KG1 (cell line): ENCODE measurements around the gene CDC26.
"Not testable (repeated sequence)": the region's sequence is repeated elsewhere in the genome, so short reads cannot be mapped to it uniquely, and the experiment has no call there.

Experiments used
- DNase-seq: peaks from one replicate; lab custom pipeline; 2025; lab: John Stamatoyannopoulos, UW

Gene CDC26

DNA sequence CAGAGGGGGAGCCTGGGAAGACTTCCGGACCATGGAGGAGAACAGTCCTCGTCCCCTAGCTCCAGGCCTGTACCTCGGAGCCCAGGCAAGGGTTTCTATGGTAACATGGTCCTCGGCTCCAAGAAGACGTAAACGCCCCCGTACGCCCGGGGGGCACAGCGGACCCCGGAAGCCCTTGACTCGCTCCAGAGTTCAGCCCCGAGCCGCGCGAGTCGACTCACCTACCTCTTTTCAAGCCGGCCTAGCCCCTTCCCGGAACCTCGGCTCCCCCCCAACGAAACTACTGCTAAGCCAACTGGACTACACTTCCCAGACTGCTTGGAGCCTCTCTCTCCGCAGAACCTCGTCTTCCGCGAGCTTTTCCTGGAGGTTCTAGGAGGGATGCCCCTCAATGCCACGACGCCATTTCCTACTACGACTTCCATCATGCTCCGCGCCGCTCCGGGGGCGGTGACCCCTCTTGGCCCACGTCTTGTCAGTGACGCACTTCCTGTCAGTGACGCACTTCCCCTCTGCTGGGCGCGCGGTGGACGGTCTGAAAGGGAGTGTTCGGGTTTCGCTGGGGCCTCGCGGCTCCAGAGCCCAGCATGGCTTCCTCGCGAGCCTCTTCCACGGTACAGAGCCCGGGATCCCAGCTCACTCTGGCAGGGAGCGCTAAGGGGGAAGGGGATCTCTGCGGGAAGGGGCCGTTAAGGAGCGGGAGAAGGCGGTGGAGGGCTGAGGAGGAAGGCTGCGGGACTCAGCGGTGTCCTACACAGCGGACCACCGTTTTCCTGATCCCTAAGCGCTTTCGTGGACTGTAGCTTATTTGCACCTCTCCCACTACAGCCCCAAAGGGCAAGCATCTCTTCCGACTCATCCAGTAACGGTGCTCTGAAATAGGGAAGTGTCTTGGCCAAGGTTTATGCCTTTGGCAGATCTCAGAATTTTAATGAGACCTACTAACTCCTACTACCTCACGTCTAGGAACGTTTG is at the start of gene CDC26, which contains the start of gene PRPF4:
TSS of gene CDC26 (minus strand) at position 416 of the 975 bp plus-strand sequence. CDS start 3,065 bp downstream, outside the sequence.
TSS of gene PRPF4 (plus strand) at position 502 of the 975 bp plus-strand sequence. CDS start at position 588, 86 bp downstream.
- DNase-seq, result peak; percentile 95

GRCh38 chr9:113322671-113323070 is 47.3 kb upstream of the CDC26 start:
- DNase-seq, result no peak

GRCh38 chr9:113320051-113320450 is 44.7 kb upstream of the CDC26 start:
- DNase-seq, result no peak

DNA sequence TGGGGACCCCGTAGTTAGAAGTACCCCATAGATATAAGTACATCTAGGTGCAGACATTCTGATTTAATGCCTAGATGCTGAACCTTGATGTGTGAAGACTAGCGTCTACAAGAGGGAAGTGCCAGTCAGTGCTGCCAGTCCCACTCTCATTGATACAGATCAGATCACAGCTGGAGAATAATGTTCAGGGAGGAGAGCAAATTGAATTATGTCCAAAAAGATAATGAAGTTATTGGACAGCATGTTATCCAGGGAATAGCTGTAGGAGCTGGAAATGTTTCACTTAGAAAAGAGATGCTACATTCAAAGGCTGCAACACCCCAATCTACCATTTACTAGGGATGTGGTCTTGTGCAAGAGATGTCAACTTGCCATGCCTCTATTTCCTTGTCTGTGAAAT is 43.7 kb upstream of the CDC26 start:
- no peak for DNase-seq

DNA sequence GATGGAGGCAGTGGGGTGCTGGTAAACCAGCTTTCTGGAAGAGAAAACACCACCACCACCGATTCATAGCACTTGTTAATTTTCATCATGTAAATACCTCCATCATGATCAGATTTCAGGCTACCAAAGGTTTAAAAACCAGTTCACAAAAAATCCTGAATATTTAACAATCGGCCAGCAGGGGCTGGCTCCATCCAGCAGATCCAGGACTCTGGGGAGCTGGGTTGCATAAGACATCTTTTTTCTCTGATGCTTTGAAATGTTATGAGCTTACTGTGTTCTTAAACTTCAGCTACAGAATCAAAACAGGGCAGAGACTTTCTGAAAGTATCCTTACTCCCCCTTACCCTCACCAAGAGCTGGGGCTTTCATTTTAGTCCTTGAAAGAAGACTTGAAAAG is 42.4 kb upstream of the CDC26 start:
- no peak for DNase-seq

DNA sequence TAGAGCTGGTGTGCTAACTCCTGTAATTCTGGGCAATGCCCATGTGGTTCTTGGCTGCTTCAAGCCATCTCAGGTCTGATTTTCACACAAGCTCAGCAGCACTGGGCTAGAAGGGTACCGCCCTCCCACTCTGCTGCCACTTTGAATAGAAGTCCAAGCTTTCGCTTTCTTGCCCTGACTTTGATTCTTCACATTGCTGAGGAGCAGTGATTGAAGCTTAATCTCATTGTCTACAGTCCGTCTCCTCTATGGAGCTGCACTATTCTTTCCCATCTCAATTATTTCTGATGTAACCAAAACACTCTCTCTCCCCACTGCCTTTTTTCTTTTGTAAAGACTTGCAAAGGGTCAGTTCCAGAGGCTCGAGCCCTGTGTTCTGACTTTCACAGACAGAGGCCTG is 40.7 kb upstream of the CDC26 start:
- no peak for DNase-seq

- no peak for DNase-seq
Observed at GRCh38 chr9:113315231-113315630, 39.9 kb upstream of the CDC26 start.

DNA sequence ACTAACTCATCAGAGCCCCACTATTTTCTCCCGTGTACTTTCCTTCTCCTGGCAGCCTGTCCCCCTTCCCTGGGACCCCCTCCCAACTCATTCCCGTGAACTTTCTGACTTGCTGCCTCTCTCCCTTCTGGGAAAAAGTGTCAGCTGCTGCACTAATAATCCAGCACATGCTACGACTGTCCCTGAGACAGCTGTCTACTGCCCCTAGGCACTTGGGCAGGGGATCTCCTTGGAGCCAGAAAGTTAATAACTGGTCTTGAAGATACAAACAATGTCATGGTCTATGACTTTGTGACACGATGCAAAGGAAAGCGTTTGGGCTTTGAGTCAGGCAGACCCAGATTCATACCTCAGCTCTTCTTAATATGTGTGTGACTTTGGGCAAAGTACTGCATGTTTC is 37.9 kb upstream of the CDC26 start:
- no peak for DNase-seq

DNA sequence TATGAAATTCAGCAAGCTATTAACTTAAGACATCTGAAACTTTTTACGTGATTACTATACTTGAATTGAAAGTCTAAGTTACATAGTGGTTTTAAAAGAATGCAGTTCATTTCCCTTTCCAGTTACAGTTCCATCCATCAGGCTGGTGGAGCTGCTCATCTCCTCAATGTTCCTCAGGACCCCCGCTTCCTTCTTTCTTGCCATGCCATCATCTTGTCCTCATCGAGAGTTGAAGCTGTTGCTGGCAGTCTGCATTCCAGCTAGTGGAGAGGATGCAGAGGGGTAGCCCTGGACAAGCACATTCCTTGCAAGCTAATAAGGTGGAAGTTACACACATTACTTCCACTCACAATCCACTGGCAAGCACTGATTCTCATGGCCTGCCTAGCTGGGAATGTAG is 36.6 kb upstream of the CDC26 start:
- no peak for DNase-seq

DNA sequence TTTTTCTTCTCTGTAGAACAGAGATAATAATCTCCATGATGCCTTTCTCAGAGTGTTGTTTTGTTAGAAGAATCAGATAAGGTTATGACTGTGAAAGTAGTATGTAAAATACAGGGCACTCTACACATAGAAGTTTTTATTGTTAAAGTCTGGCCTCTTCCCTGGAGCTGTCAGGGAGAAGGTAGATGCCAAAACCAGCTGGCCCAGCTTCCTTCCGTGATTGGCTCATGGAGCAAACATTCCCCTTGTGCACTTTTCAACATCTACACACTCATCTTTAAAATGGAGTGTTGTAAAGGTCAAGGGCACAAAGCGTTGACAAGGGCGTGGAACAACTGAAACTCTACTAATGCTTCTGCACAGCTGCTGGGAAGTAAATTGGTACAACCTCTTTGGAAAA is 35.2 kb upstream of the CDC26 start:
- no peak for DNase-seq

GRCh38 chr9:113309204-113309813 is 33.9 kb upstream of the CDC26 start:
- peak; percentile 2 for DNase-seq

- DNase-seq, result no peak
Observed at GRCh38 chr9:113307396-113307975, 32.1 kb upstream of the CDC26 start.

GRCh38 chr9:113306566-113306965 is 31.2 kb upstream of the CDC26 start:
- DNase-seq, result no peak

- DNase-seq, result no peak
Observed at GRCh38 chr9:113302792-113303418, 27.5 kb upstream of the CDC26 start, which contains the start of gene RNF183. Gene RNF183, minus strand, starts transcription at chr9:113303376. Its CDS starts 5,192 bp downstream, at chr9:113298184.

DNA sequence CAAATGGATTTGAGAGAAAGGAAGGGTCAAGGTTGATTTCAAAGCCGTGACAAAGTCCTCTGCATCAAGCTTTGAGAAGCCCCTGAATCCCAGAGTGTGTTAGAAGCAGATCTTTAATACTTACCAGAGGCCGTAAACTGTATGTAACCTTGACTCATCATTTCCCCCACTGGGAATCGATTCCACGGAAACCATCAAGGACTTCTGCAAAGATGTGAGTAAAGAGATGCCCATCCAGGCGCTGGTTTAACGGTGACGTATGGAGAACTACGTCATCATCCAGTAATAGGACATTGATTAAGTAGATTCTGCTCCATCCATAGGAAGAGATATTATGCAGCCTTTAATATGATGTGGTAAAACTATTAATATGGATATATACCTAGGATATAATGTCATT is 26.2 kb upstream of the CDC26 start:
- no peak for DNase-seq

DNA sequence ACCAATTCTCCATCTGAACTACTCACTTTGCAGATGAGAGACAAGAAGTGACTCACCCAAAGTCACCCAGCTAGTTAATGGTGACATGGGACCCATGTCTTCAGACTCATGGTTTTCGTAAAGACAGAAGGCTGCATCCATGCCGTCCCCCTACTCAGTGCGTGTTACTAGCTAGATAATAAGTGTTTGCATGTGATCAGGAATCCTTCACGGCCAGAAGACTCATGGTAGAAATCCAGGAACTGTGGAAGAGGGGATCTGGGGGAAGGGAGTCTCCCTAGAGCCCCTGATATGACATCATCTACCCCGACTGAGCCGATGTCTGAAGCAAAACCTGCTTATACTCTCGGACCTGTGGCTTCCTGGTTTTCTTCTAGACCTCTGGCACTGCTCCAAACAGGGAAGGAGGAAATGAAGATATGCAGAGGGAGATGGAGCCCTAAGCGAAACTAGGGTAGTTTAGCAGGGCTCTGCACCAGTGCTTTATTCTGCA is 24.5 kb upstream of the CDC26 start:
- no peak for DNase-seq

GRCh38 chr9:113298924-113299770 is 23.8 kb upstream of the CDC26 start:
- no peak for DNase-seq

- DNase-seq, result no peak
Observed at GRCh38 chr9:113298311-113298710, 22.9 kb upstream of the CDC26 start.

DNA sequence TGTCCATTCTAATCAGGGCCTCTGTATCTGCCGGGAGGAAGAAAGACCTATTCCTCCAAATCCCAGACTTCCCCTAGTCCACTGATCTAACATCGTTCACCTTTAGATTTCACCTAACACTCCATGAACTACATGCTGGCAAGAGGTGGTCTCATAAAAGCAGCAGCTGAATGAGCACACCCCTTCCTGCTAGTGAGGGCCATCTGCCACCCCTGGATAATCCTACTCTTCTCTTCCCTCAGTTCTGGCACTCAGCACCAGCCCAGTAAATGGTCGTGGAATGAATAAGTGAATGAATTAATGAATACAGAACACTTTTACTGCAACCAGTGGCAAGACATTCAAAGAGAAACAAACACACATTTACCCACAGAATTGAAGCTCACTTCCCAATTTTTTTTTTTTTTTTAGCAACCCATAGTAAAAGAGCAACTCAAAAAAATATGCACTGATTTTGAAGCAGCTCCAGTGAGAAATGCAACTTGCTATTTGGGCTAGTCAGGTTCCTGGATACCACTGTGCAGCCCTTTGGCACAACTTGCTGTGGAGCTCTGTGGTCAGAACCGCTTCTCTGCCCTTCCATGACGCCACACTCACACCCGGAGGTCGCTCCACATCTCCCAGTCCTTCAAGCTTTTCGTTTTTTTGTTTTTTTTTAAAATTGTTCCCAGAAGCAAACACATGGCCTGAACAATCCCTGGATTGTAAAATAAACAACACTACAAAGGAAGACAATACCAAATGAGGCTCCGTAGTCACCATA is 21.6 kb upstream of the CDC26 start:
- no peak for DNase-seq

DNA sequence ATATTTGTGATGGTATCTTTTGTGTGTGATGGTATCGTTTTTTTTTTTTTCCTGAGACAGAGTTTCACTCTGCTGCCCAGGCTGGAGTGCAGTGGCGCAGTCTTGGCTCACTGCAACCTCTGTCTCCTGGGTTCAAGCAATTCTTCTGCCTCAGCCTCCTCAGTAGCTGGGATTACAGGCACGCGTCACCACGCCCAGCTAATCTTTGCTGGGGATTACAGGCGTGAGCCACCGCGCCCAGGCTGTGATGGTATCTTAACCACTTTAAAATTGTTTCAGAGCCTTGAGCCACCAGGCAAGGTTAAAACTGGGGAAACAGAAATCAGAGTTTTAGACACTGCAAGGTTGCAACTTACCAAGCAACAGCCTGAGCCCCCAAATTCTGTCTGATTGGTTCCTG is 20.9 kb upstream of the CDC26 start:
- DNase-seq, result not testable (repeated sequence)
